CD4-positive, alpha-beta T cell treated with Interleukin-10 for 1 hour (primary cell): ENCODE measurements around the gene GRHL3.

Experiments
- DNase-seq: peaks from one replicate; pipeline ENCODE4 v3.0.0-alpha.2; 2020

GRHL3 gene

GRCh38 chr1:24374891-24375786, 56.0 kb downstream of the GRHL3 start:
- no peak for DNase-seq

GRCh38 chr1:24379733-24380315, 60.7 kb downstream of the GRHL3 start:
- DNase-seq = no peak

- DNase-seq = no peak
Measured at GRCh38 chr1:24380508-24380907, 61.4 kb downstream of the GRHL3 start.

GRCh38 chr1:24381256-24381655, 62.1 kb downstream of the GRHL3 start:
- no peak for DNase-seq

- DNase-seq = no peak
Measured at GRCh38 chr1:24382165-24382577, 63.0 kb downstream of the GRHL3 start.

GRCh38 chr1:24383381-24383940, 64.3 kb downstream of the GRHL3 start:
- no peak for DNase-seq

GRCh38 chr1:24384251-24385090, 65.3 kb downstream of the GRHL3 start:
- DNase-seq = peak; percentile 28

- DNase-seq = peak; percentile 29
Measured at GRCh38 chr1:24385160-24385940, 66.2 kb downstream of the GRHL3 start.

- DNase-seq = no peak
Measured at GRCh38 chr1:24386241-24386640, 67.1 kb downstream of the GRHL3 start.

GRCh38 chr1:24386931-24387330, 67.8 kb downstream of the GRHL3 start:
- DNase-seq = no peak

- no peak for DNase-seq
Measured at GRCh38 chr1:24387636-24388175, 68.5 kb downstream of the GRHL3 start.

GRCh38 chr1:24388331-24388885, 69.3 kb downstream of the GRHL3 start:
- DNase-seq = no peak

- DNase-seq = no peak
Measured at GRCh38 chr1:24389231-24389678, 70.1 kb downstream of the GRHL3 start.

GRCh38 chr1:24390924-24391782, 72.0 kb downstream of the GRHL3 start:
- peak; percentile 82 for DNase-seq

- peak; percentile 73 for DNase-seq
Measured at GRCh38 chr1:24391882-24392603, 72.9 kb downstream of the GRHL3 start.

GRCh38 chr1:24392604-24392946, 73.4 kb downstream of the GRHL3 start:
- DNase-seq = no peak

GRCh38 chr1:24392982-24393650, 74.0 kb downstream of the GRHL3 start:
- DNase-seq = no peak

GRCh38 chr1:24393892-24394291, 74.7 kb downstream of the GRHL3 start:
- no peak for DNase-seq

- no peak for DNase-seq
Measured at GRCh38 chr1:24400065-24400464, 80.9 kb downstream of the GRHL3 start.
